MCF 10A (cell line): Measurements from ENCODE around the gene MYLK. TPM values are rescaled to one million over a fixed set of nuclear protein-coding genes. Genes with fewer than 3 reads are reported as not detected.
A peak's percentile ranks its signal among the peaks of the same experiment; 100 is the strongest.

Source experiments
- BruUV-seq: library from RNA; stranded (reverse); fragments of 400-500 nt; replicated peaks from 2 replicates; lab custom pipeline; 2021; lab: Mats Ljungman, UMichigan
- CTCF ChIA-PET: fragments of 300-600 bp; sonication (Branson Sonifier 250); formaldehyde crosslinking; extraction: SDS; loops from one replicate; lab custom pipeline; 2021; ENCODE audit warnings: antibody characterized with exemption, inconsistent platforms; lab: Yijun Ruan, JAX
- POLR2A ChIA-PET: fragments of 300-600, 350-650 bp; sonication (Branson Sonifier 250); formaldehyde crosslinking; extraction: SDS; loops from one replicate; lab custom pipeline; 2020; ENCODE audit warnings: antibody characterized with exemption, inconsistent platforms; lab: Yijun Ruan, JAX
- DNase-seq: peaks from one replicate; pipeline ENCODE4 v3.0.0-alpha.2; 2018; ENCODE audit not compliant: unreplicated experiment
- H3K27ac Mint-ChIP-seq: one replicate; pipeline ENCODE4 v1.8.0; 2022; ENCODE audit warnings: mild to moderate bottlenecking, low read depth, mixed read lengths; ENCODE audit not compliant: unreplicated experiment
- H3K27me3 Mint-ChIP-seq: one replicate; pipeline ENCODE4 v1.8.0; 2022; ENCODE audit warnings: mixed read lengths; ENCODE audit not compliant: insufficient read depth, unreplicated experiment
- H3K36me3 Mint-ChIP-seq: one replicate; pipeline ENCODE4 v1.8.0; 2022; ENCODE audit warnings: mild to moderate bottlenecking, moderate library complexity, mixed read lengths; ENCODE audit not compliant: insufficient read depth, unreplicated experiment
- H3K4me1 Mint-ChIP-seq: one replicate; pipeline ENCODE4 v1.8.0; 2022; ENCODE audit warnings: mixed read lengths; ENCODE audit not compliant: insufficient read depth, unreplicated experiment
- H3K4me3 Mint-ChIP-seq: one replicate; pipeline ENCODE4 v1.8.0; 2022; ENCODE audit warnings: mild to moderate bottlenecking, moderate library complexity, mixed read lengths; ENCODE audit not compliant: unreplicated experiment
- H3K9me3 Mint-ChIP-seq: one replicate; pipeline ENCODE4 v1.8.0; 2022; ENCODE audit warnings: mixed read lengths; ENCODE audit not compliant: unreplicated experiment
- intact Hi-C: fragments of 100-400 bp; cut with micrococcal nuclease; formaldehyde crosslinking; loops from 2 replicates; pipeline ENCODE4 v1.14.1; 2022
- total RNA-seq: library from RNA; stranded (reverse); gene quantifications from 2 replicates; pipeline ENCODE4 v1.2.3, GENCODE V29; 2022
- TF ChIP-seq, protein P1 (sequence below): fragments of 200-600 bp; IDR thresholded peaks from one replicate; pipeline ENCODE4 v1.8.0; 2022; ENCODE audit warnings: antibody characterized with exemption, mild to moderate bottlenecking; ENCODE audit not compliant: unreplicated experiment

The MYLK gene
- total RNA-seq, 1 experiment from 2014 or later = 2.3 TPM

DNA sequence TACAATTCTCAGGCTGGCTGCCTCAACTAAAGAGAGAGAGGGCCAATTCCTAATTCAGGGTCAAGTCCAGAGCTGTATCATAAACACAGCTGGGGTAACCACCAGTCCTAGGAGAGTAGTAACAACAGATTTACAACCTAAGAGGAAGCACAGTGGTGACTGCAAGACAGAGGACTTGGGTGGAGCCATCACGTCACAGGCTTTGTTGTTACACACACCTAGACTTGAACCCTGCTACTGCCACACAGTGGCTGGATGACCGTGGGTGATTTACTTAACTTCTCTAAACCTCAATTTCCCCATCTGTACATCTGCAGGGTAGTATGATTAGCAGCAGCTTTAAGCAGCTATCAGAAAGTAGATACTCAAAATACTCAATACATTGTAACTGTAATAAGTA is 78.6 kb downstream of the MYLK start:
- H3K4me1 Mint-ChIP-seq = peaks cover 14% of the 10 kb centered on the region
- peaks cover 13% of the 10 kb centered on the region for H3K27me3 Mint-ChIP-seq
- TF ChIP-seq, protein P1, sequence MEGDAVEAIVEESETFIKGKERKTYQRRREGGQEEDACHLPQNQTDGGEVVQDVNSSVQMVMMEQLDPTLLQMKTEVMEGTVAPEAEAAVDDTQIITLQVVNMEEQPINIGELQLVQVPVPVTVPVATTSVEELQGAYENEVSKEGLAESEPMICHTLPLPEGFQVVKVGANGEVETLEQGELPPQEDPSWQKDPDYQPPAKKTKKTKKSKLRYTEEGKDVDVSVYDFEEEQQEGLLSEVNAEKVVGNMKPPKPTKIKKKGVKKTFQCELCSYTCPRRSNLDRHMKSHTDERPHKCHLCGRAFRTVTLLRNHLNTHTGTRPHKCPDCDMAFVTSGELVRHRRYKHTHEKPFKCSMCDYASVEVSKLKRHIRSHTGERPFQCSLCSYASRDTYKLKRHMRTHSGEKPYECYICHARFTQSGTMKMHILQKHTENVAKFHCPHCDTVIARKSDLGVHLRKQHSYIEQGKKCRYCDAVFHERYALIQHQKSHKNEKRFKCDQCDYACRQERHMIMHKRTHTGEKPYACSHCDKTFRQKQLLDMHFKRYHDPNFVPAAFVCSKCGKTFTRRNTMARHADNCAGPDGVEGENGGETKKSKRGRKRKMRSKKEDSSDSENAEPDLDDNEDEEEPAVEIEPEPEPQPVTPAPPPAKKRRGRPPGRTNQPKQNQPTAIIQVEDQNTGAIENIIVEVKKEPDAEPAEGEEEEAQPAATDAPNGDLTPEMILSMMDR = no peak
- no peak overlapping the region for H3K4me3 Mint-ChIP-seq
- DNase-seq = no peak
- H3K9me3 Mint-ChIP-seq = no peaks in the 10 kb centered on the region
- no peaks in the 10 kb centered on the region for H3K36me3 Mint-ChIP-seq
- no peak overlapping the region for H3K27ac Mint-ChIP-seq
- no TSS peak for BruUV-seq
- ChIA-PET CTCF (interaction anchor here (0.6 kb wide), 1 partner anchor 89 kb away, joined by 3 read pairs; no protein-coding TSS in a partner anchor), POLR2A (interaction anchor here (1.1 kb wide), 1 partner anchor 26 kb away, joined by 3 read pairs; no protein-coding TSS in a partner anchor)
- intact Hi-C loops = no loop called here

- TF ChIP-seq, protein P1 = no peak
- Mint-ChIP-seq H3K9me3 (no peaks in the 10 kb centered on the region), H3K4me3 (no peak overlapping the region), H3K27me3 (peaks cover 13% of the 10 kb centered on the region), H3K4me1 (peaks cover 14% of the 10 kb centered on the region), H3K36me3 (no peaks in the 10 kb centered on the region), H3K27ac (no peak overlapping the region)
- intact Hi-C loops = no loop called here
- no TSS peak for BruUV-seq
- ChIA-PET CTCF (no interaction called here), POLR2A (interaction anchor here (1.1 kb wide), 1 partner anchor 26 kb away, joined by 3 read pairs; no protein-coding TSS in a partner anchor)
- no peak for DNase-seq
These were observed 79.0 kb downstream of the MYLK start for GRCh38 chr3:123805101-123805500.

DNA sequence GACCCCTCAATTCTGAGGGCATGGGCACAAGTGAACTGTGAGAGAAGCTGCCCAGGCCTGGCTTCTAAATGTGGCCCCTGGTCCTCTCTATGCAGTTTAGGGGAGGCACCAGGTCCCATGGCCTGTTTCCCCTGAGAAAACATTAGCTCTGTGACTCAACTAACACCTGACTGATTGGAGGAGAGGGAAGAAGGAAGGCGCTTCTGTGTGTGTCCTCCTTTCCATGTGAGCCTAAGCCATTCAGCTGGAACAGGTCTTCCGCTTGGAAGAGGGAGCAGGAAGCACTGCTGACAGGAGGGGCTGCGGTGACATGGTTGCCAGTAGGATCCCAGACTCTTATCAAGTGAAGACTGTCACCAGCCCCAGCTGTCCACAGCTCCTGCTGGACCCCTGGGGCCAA is 79.5 kb downstream of the MYLK start:
- H3K4me1 Mint-ChIP-seq = peaks cover 15% of the 10 kb centered on the region
- TF ChIP-seq, protein P1 = no peak
- DNase-seq = no peak
- ChIA-PET CTCF (interaction anchor here (1.9 kb wide), 1 partner anchor 81 kb away, joined by 5 read pairs; no protein-coding TSS in a partner anchor), POLR2A (interaction anchor here (1.1 kb wide), 1 partner anchor 27 kb away, joined by 3 read pairs; no protein-coding TSS in a partner anchor)
- H3K27ac Mint-ChIP-seq = peak overlapping the region; percentile 19
- intact Hi-C loops = no loop called here
- no peaks in the 10 kb centered on the region for H3K36me3 Mint-ChIP-seq
- H3K27me3 Mint-ChIP-seq = peaks cover 13% of the 10 kb centered on the region
- no TSS peak for BruUV-seq
- no peaks in the 10 kb centered on the region for H3K9me3 Mint-ChIP-seq
- no peak overlapping the region for H3K4me3 Mint-ChIP-seq

- peaks cover 18% of the 10 kb centered on the region for H3K4me1 Mint-ChIP-seq
- H3K9me3 Mint-ChIP-seq = no peaks in the 10 kb centered on the region
- CTCF ChIA-PET = interaction anchor here (0.5 to 1.9 kb wide), 4 partner anchors 15 to 917 kb away, joined by 3 to 5 read pairs (median 4); no protein-coding TSS in a partner anchor
- no peak overlapping the region for H3K27ac Mint-ChIP-seq
- TF ChIP-seq, protein P1 = no peak
- no peaks in the 10 kb centered on the region for H3K36me3 Mint-ChIP-seq
- H3K4me3 Mint-ChIP-seq = no peak overlapping the region
- BruUV-seq = no TSS peak
- POLR2A ChIA-PET = interaction anchor here (0.6 to 0.7 kb wide), 2 partner anchors 11 to 122 kb away, joined by 3 read pairs; no protein-coding TSS in a partner anchor
- peaks cover 13% of the 10 kb centered on the region for H3K27me3 Mint-ChIP-seq
- DNase-seq = no peak
- intact Hi-C loops = no loop called here
These were observed 80.6 kb downstream of the MYLK start for GRCh38 chr3:123803521-123803920.
